ENCODE results near the gene OR2K2. TPM values are rescaled to one million over a fixed set of nuclear protein-coding genes. Genes with fewer than 3 reads are reported as not detected.

Gene OR2K2
- total and polyA plus RNA-seq, 10 of the 15 experiments (the other 5 are each of a cell fraction or from before 2014, with no cell fraction given): 0.12 TPM; not detected in 9

DNA sequence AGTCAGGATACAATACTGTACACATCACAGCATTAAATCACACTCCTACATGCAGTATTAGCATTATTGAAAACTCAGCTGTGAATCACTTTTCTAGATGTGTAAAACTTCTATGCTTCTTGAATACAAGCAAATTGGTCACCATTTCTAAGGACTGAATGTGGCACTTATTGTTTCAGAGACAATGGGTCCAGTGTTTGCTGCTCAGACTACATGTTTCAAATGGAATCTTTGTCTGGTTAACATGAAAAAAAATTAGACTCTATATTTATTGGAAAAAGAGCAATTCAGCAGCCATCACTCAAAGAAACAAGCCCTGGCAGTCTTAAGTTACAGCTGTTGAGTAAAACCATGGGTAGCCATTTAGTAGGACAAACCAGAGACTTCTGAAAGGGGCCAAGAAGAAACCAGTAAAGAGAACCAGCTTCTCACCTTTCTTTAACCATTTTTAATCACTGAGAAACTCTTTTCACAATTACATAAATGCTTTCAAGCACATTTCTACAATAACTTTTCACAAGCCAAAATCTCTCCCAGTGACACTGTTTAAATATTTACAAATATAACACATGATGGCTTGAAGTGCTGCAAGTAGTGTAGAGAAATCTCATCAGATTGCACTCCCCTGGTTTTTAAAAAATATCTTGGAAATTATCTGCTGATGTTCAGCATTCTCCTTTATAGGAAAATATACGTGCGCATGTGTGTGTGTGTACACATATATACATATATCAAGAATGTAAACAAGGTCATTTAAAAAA is 35.2 kb downstream of the OR2K2 start:
- intact Hi-C loops (cut with micrococcal nuclease; ENCODE audit: unreplicated experiment): loop anchor here (5.0 to 10.0 kb wide), 4 partner anchors 340 to 1110 kb away; no protein-coding TSS in a partner anchor
- ChIA-PET SMC1A (ENCODE audit: uncharacterized antibody, unreplicated experiment) (interaction anchor here (0.5 to 5.9 kb wide), 10 partner anchors 10 to 398 kb away, joined by 3 to 59 read pairs (median 4); no protein-coding TSS in a partner anchor), RAD21 (ENCODE audit: unreplicated experiment) (interaction anchor here (1.0 to 2.2 kb wide), 3 partner anchors 18 to 671 kb away, joined by 3 to 14 read pairs (median 3); no protein-coding TSS in a partner anchor), POLR2A (no interaction called here), CTCF (interaction anchor here (1.1 to 2.2 kb wide), 3 partner anchors 161 to 259 kb away, joined by 3 to 8 read pairs (median 3); partner anchors contain the start of gene LPAR1)
- no peaks in the 10 kb centered on the region for H4K20me1 ChIP-seq (ENCODE audit: control insufficient read depth, insufficient read depth)
- no peak overlapping the region for H3K4me3 ChIP-seq
- WGBS (ENCODE audit: insufficient coverage, insufficient replicate concordance, low lambda C conversion rate, missing lambda C conversion rate): 95% methylated on average over 2 of the region's 2 CpGs
- H3K27me3 ChIP-seq (replicated peaks in 1 of 2; ENCODE audit: control insufficient read depth in 2 of 2, insufficient read depth in 2 of 2, low read length in 1 of 2): no peaks in the 10 kb centered on the region
- H3K9me3 ChIP-seq (replicated peaks; ENCODE audit: control insufficient read depth, insufficient read depth, low read length): no peaks in the 10 kb centered on the region
- no peak overlapping the region for H2AFZ ChIP-seq (ENCODE audit: control insufficient read depth, low read depth, low read length)
- FAIRE-seq (no peak), ATAC-seq (no peak; the same call in 2 of the 3 replicates), DNase-seq (ENCODE audit: low read depth, low spot score) (no peak)
- no TSS peak for BruUV-seq (replicated peaks)
- H3K27ac ChIP-seq (ENCODE audit: control insufficient read depth, insufficient read depth): no peak overlapping the region
- no peaks in the 10 kb centered on the region for H3K36me3 ChIP-seq (ENCODE audit: control insufficient read depth in 2 of 2, insufficient read depth in 2 of 2, low read length in 1 of 2)
- in situ Hi-C loops (cut with MboI): loop anchor here (5.0 to 10.0 kb wide), 3 partner anchors 258 to 850 kb away; partner anchors contain the start of gene LPAR1
- H3K9ac ChIP-seq (ENCODE audit: control insufficient read depth, insufficient read depth, low read length): no peak overlapping the region
- TF ChIP-seq RCOR1 (conservative IDR thresholded peaks at IDR 0.05; ENCODE audit: low read depth, low read length): no peak
- TF ChIP-seq ASH2L (IDR thresholded peaks at IDR 0.05; ENCODE audit: borderline replicate concordance, low read depth): no peak
- no peak for TF ChIP-seq ZNF622 (IDR thresholded peaks at IDR 0.05)
- no peak for TF ChIP-seq FOXK2 (IDR thresholded peaks at IDR 0.05)
- H3K79me2 ChIP-seq (ENCODE audit: control insufficient read depth, insufficient read depth, low read length): no peaks in the 10 kb centered on the region
- H3K4me1 ChIP-seq (ENCODE audit: control insufficient read depth, insufficient read depth, low read length): no peaks in the 10 kb centered on the region
- no peak overlapping the region for H3K4me2 ChIP-seq (ENCODE audit: control insufficient read depth, insufficient read depth)

GRCh38 chr9:111287127-111287526 is 42.9 kb downstream of the OR2K2 start:
- no peak overlapping the region for H3K27ac ChIP-seq (ENCODE audit: control insufficient read depth, insufficient read depth)
- no peak overlapping the region for H3K9ac ChIP-seq (ENCODE audit: control insufficient read depth, insufficient read depth, low read length)
- DNase-seq (ENCODE audit: low read depth, low spot score) (no peak), FAIRE-seq (no peak), ATAC-seq (no peak)
- H3K4me2 ChIP-seq (ENCODE audit: control insufficient read depth, insufficient read depth): no peak overlapping the region
- ChIA-PET SMC1A (ENCODE audit: uncharacterized antibody, unreplicated experiment) (interaction anchor here (0.8 to 2.0 kb wide), 3 partner anchors 11 to 233 kb away, joined by 4 to 13 read pairs (median 4); no protein-coding TSS in a partner anchor), POLR2A (interaction anchor here (0.6 kb wide), 1 partner anchor 238 kb away, joined by 3 read pairs; no protein-coding TSS in a partner anchor), CTCF (no interaction called here), RAD21 (ENCODE audit: unreplicated experiment) (interaction anchor here (1.0 to 1.2 kb wide), 3 partner anchors 124 to 648 kb away, joined by 3 to 6 read pairs (median 3); no protein-coding TSS in a partner anchor)
- H3K9me3 ChIP-seq (replicated peaks; ENCODE audit: control insufficient read depth, insufficient read depth, low read length): no peaks in the 10 kb centered on the region; the same call in 2 of the 3 replicates
- H3K27me3 ChIP-seq (replicated peaks in 1 of 2; ENCODE audit: control insufficient read depth in 2 of 2, insufficient read depth in 2 of 2, low read length in 1 of 2): no peaks in the 10 kb centered on the region; a peak in 1 of 4 replicates
- H3K36me3 ChIP-seq (ENCODE audit: control insufficient read depth in 2 of 2, insufficient read depth in 2 of 2, low read length in 1 of 2): no peaks in the 10 kb centered on the region
- intact Hi-C loops (cut with micrococcal nuclease; ENCODE audit: unreplicated experiment): no loop called here
- no peak overlapping the region for H3K4me3 ChIP-seq
- H3K4me1 ChIP-seq (ENCODE audit: control insufficient read depth, insufficient read depth, low read length): no peaks in the 10 kb centered on the region
- BruUV-seq (replicated peaks): no TSS peak
- in situ Hi-C loops (cut with MboI): no loop called here
- H2AFZ ChIP-seq (ENCODE audit: control insufficient read depth, low read depth, low read length): no peak overlapping the region
- no peaks in the 10 kb centered on the region for H3K79me2 ChIP-seq (ENCODE audit: control insufficient read depth, insufficient read depth, low read length)
- WGBS (ENCODE audit: insufficient coverage, insufficient replicate concordance, low lambda C conversion rate, missing lambda C conversion rate): 0% methylated on average over 2 of the region's 2 CpGs
- no peaks in the 10 kb centered on the region for H4K20me1 ChIP-seq (ENCODE audit: control insufficient read depth, insufficient read depth)
- TF ChIP-seq HDAC6 (IDR thresholded peaks at IDR 0.05; ENCODE audit: unreplicated experiment) (no peak), ZBED1 (IDR thresholded peaks at IDR 0.05; ENCODE audit: borderline replicate concordance) (no peak), ZBTB40 (IDR thresholded peaks at IDR 0.05; ENCODE audit: borderline replicate concordance) (no peak)
- TF ChIP-seq, protein P1, sequence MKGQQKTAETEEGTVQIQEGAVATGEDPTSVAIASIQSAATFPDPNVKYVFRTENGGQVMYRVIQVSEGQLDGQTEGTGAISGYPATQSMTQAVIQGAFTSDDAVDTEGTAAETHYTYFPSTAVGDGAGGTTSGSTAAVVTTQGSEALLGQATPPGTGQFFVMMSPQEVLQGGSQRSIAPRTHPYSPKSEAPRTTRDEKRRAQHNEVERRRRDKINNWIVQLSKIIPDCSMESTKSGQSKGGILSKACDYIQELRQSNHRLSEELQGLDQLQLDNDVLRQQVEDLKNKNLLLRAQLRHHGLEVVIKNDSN (IDR thresholded peaks at IDR 0.05; ENCODE audit: borderline replicate concordance, extremely low read length, insufficient read depth, low read depth, low read length): no peak
